HPDE6-E6E7 (cell line): ENCODE results near the gene PDPK1.
"Not testable (repeated sequence)": the region's sequence is repeated elsewhere in the genome, so short reads cannot be mapped to it uniquely, and the experiment has no call there.

Experiments used
- DNase-seq: peaks from one replicate; pipeline ENCODE4 v3.0.0; 2011; ENCODE audit warnings: missing footprints; ENCODE audit errors: extremely low spot score

The PDPK1 gene

DNA sequence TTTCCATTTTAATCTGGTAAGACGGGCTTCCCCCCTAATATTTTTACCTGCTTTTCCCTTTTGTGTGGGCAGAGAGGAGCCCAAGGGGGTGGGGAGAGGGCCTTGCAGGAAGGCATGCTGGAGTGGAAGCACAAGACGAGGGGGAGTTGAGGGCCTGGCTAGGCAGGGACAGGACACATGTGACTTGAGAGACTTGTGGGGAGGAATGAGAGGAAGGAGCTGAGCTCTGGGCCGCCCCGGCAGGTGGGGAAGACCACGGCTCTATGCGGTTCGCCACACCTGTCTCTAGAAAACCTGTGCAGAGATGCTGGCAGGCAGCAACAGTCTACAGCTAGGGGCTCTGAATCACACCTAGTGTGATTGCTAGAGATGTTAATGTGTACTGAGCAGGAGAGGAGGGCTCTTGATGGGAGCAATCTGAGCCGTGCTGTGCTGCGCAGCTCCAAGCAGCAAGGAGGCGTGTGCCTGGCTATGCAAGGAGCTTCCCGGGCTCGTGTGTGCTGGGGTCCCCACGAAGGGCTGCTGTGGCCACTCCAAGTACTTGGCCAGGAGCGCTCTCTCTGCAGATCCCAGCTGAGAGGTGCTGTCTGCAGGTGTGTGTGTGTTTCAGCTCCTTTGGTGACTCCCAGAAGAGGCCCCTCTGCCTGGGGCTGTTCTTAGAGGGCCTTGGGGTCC lies 50.2 kb downstream of the PDPK1 start:
- no peak for DNase-seq

DNA sequence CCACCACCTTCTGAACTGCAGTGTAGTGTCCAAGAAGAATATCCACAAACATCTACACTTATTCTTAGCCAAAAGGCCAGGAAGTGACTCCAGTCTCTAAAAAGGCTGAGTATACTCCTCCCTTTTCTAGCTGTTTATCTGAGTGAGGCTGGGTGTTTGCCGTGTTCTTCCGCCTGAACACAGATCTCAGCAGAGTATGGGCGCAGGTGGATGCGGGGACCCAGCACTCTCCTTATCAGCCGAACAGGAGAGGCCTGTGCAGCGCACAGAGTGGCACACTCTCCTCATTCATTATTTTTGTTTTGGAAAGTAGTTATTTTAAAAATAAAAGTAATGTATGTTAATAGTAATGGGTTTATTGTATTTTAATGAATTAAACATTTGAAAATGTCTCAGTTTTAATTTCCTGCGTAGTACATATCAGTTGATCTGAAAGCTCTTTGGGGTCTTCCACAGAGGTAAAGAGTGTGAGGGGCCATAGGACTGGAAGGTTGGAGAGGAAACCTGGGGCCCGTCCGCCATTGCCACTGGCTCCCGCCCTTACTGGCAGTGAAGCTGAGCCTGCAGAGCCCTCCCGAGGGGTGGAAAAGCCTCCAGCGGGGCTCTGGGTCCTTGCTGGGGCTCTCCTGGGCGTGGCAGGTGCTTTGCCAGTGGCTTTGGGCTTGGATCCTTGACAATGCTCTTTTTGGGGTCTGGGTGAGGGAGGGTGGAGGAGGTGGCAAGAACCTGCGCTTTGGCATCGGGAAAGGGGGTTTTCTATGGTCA lies 53.8 kb downstream of the PDPK1 start:
- DNase-seq, result no peak

DNA sequence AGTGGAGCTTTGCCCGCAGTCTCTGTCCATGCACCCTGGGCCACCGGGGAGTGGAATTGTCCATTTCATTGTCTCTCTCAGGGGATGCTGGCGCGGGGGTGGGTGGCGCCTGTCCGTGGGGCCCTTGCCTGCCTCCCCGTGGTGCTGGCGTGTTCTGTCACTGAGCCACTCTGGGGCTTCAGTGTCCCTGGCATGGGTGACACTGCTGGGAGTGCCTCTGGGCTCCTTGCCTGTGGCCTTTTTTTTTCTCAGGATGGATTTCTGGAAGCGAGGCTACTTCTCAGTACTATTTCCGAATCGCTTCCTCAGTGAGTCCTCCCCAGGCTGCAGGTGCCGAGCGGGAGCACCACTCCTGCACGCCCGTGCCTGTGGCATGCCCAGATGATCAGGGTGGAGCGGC lies 55.0 kb downstream of the PDPK1 start:
- DNase-seq, result no peak

DNA sequence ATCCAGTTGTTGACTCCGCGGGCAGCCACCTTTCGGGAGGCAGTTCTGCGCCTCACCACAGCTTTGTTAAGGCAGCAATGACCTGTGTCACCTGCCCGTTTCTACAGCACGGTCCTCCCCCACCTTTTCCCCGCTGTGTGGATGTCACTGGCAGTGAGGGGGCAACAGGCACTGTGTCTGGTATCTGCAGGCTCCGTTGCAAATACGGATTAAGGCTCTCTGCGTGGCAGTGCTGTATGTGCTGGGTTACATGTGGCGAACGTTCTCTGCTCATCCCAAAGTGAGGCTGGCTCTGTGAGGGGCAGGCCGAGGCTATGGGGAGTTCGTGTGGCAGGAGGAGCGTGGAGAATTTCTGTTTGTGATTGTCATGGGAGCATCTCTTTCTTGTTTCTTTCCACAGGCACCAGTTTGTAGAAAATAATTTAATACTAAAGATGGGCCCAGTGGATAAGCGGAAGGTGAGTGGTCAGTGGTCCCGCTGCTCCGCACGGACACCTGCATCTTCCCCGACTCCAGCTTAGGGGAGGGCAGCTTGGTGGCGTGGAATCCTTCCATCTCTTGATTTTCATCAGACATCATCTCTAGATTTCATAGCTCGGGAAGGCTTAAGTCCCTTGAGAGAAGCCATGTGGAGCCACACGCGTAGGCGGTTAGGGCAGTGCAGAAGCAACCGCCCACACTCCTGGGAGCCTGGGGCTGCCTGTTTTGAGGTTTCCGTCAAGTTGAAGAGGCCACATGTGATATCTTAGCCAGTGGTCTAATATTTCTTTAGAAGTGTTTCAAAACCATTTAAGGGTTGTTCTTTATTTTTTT lies 57.8 kb downstream of the PDPK1 start:
- DNase-seq, result no peak

DNA sequence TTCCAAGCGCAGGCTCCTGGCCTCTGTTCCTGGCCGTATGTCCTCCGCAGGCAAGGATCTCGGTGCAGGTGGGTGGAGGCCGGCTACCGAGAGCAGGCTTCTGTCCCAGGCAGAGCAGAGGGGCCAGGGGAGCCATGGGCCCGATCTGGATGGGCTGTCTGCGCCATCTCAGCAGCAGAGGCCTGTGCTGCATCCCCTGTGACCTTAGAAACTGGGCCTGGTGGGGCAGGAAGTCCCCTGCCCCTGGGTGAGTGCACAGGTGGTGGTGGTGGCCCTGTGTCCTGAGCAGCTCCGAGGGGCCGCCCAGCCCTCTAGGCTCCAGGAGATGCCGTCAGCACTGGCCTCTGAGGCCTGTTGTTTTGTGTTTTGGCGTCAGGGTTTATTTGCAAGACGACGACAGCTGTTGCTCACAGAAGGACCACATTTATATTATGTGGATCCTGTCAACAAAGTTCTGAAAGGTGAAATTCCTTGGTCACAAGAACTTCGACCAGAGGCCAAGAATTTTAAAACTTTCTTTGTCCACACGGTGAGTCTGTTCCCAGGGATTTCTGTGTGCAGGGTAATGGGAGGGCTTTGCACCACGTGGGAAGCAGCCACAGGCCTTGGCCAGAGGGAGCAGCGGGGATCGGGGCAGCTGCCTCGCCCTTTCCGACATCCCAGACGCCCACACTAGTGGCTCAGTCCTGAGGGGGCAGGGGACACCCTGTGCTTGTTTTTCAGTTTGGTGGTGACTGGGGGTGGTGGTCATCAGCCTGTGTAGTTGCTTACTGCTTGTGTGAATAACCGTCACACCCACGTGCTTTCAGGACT lies 59.1 kb downstream of the PDPK1 start:
- DNase-seq, result no peak

DNA sequence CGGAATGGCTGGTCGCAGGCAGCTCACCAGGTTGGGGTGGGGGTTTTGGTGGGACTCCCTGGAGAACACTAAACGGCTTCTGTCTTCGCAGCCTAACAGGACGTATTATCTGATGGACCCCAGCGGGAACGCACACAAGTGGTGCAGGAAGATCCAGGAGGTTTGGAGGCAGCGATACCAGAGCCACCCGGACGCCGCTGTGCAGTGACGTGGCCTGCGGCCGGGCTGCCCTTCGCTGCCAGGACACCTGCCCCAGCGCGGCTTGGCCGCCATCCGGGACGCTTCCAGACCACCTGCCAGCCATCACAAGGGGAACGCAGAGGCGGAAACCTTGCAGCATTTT lies 59.7 kb downstream of the PDPK1 start:
- DNase-seq, result no peak

DNA sequence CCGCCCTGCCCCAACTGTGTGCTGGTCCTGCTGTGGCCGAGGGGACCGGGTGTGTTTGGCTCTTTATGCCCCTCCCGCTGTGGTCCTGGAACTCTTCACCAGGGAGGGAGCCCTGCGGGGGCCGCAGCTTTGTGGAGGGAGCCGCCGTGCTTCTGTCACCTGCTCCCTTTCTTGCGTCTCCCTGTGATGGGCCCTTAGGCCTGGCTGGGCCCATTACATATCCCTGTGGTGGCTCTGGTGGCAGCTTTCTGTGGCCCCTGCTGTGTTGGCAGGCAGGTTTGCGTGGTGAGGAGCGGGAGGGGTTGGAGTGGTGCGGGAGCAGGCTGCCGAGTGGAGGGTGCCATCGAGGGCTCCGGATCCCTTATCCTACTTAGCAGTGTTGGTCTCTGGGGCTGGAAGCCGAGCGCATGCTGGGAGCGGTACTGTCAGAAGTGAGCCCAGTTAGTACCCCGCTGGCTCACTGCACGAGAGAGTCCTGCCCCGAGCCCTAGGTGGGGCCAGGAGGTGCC lies 60.4 kb downstream of the PDPK1 start:
- DNase-seq, result no peak

DNA sequence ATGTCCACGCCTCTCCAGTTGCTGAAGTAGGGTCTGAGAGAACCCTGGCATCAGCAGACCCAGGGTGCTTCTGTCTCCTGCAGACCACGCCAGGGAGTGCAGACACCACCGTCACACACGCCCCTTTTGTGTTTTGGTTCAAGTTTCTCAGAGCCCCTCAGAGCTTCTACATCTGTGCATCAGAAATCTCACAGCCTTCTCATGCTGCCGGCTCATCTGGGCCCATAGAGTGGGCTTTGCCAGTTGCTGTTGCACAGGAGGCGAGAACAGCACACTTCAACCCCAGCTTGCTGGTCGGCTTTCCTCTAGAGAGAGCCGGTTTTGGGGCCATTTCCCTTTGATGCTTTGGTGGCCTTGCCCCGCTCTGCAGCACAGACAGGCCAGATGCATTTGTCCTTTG lies 60.9 kb downstream of the PDPK1 start:
- no peak for DNase-seq

DNA sequence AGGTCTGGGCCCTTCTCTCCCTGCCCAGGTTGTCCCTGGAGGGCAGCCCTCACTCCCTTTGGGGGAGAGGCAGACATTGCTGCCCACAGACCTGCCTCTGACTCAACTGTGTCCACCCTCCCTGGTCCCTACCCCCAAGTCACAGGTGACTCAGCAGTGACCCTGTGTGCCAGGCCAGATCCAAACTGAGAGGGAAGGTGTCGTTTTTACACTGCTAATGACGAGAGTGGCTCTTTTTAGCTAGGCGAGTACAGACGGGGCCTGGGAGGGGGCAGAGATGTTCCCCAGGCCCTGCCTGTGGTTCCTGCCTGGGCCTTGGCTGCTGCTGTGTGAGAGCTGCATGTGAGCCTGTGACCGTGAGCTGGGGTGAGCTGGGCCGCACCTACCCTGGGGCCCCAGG lies 61.3 kb downstream of the PDPK1 start:
- DNase-seq, result not testable (repeated sequence)

DNA sequence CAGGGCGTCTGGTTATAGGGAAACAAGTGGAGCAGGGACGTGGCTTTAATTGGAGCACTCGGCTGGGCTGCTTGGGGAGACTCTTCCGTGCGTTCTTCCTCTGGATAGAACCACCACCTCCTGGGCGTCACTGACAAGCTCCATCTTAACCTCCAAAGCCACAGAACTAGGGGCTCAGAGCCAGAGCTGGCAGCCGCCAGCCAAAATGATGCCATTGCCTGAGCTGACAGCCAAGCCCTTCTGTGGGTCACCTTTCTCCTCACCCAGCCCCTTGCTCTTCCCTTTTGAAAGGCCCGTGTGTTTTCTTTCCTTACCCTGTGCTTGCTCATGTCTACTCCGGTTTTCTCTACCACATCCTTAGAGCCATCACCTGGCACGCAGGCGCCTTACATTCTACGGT lies 62.0 kb downstream of the PDPK1 start:
- not testable (repeated sequence) for DNase-seq

DNA sequence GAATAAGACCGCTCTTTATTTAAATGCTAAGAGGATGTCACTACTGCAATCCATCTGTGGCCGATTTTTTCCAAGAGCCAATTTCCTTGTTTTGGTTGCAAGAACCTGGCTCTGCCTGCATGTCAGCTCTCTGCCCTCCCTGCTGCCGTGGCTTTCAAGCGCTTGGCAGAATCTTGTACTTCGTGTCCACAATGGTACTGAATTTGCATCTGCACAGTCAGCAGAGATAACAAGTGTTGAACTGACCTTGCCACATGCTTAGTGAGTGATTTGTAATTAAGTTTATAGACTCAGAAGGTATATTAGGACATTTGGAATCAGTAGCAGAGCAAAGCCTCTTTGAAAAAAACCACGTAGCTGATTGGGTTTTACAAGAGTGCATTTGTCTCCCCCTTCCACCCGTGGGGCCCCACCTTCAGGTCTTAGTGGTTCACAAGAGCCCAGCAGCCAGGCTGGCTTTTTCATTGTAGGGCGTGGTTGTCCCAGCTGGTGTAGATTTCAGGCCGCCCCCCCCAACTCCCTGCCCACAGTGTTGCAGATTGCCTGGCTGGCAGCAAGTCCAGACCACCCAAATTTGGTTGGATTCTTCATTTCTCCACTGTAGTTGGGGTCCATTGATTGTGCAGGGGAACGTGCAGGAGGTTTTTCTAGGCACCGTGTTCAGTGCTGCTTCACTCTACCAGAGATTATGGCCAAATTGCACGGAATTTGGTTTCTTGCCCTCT lies 63.6 kb downstream of the PDPK1 start:
- not testable (repeated sequence) for DNase-seq

DNA sequence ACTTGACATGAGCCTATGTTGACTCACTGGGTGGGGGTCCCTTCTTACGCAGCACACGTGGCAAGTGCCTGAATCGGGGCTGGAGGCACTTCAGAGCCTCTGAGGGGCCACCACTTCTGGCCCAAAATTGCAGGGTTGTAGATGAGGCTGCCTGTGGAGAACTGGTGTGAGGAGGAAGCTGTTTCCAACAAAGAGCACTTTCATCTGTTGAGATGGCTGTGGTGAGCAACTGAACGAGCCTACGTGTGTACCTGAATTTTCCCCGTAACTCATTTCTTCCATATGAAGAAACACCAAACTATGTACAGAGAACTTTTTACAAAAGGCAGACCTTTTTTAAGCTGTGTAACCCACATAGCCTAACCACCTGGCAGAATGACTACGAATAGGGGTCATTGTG lies 64.4 kb downstream of the PDPK1 start:
- DNase-seq, result not testable (repeated sequence)

DNA sequence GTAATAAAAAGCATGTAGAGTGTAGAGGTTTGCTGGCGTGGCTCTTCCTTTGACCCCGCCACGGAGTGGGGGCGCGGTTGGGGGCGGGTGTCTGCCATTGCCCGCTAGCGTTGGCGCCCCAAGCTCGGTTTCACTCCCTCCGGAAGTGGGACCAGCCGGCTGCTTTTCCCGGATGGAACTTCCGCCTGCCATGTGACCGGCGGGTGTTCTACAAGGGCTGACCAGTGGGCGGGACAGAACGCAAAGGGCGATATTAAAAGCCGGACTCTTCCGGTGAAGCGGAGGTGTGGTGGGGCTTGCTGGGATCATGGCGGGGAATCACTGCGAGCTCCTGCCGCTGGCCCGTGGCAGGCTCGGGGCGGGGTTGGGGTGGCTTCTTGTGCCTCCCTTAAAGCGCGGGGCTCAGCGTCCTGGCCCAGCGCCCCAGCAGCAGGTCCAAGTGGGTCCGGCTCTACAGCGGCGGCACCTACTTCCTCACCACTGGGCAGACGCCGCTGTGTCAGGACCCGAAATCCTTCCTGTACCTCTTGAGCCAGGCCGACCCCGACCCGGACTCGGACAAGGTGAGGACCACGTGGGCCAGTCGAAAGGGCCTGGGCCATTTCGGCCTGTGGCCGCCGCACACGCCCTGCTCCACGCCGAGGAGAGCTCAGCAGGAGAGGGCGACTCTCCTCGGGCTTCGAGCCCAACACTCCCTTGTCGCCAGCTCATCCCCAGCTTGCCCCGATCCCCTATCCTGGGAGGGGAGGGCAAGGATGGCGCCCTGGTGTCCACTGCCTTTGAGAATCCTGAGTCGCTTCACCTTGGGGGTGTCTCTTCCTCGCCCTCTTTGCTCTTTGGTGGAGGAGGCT lies 65.6 kb downstream of the PDPK1 start:
- peak; percentile 98 for DNase-seq

DNA sequence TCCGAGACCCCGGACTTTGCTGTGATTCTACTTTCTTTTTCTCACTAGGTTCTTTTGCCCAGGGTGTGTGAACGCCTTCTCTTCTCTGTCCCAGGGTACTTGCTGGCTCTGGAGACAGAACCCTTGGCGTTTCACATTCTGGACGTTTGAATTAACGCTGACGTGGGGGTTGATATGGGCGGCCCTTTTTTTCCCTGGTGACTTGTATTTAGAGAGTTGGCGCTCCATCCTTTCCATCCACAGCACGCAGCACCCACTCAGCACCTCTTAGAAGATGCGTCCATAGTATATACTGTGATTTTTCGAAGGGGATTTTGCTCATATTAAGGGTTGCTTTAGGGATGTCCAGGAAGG lies 66.2 kb downstream of the PDPK1 start:
- DNase-seq, result not testable (repeated sequence)

DNA sequence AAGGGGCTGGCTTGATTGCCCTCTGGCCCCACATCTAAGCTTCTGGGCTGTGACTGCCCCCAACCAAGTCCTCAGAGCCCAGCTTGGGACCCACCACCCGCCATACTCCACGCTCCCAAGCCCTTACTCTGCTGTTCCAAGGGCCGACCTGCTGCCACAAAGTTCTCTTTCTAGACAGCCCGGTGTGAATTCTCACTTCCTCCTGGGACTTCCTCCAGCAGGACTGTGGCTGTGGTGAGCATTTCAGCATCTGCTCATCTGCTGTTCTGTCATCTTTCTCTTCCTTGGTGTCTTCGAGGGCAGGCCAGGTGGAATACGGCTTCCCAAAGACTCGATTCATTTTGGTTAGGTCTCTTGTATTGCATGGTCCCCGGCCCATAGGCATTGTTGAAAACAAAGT lies 69.0 kb downstream of the PDPK1 start:
- not testable (repeated sequence) for DNase-seq

DNA sequence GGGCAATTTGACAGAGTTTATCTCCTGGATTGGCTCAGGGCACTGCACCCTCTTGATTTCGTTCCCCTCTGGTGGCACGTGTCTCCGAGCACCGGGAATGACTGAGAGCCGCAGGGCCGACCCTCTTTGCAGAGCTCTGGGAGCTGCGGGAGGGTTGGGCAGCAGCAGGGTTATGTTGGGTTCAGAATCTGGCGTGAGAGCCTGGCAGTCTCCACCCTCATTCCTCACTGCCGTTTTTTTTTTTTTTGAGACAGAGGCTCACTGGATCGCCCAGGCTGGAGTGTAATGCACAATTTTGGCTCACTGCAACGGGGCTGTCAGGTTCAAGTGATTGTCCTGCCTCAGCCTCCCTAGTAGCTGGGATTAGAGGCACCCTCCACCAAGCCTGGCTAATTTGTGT lies 71.5 kb downstream of the PDPK1 start:
- DNase-seq, result not testable (repeated sequence)

DNA sequence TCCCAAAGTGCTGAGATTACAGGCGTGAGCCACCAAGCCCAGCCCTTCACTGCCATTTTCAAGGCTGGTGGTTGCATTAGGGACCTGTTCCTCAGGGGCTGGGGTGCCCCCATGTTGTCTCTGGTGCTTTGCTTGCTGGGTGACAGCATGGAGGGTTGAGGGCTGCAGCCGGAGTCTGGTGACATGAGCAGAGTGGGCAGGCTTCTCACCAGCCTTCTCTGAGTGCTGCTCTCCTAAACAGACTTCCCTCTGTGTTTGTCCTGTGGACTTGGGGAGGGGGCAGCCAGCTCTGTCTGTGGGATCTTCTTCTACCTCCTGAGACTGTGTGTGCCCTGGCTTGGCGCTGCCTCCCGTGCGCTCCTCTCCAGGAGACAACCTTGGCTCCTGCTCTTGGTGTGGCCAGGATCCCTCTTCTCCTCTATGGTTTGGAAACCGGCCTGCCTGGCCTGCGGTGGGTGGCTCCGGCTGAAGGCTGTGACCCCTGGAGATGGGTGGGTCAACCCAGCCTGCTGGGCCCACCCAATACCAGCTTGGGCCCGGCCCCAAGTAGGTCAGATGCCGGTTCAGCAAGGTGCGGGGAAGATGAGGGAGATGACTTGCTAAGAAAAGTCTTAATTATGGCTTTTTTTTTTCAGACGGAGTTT lies 72.1 kb downstream of the PDPK1 start:
- no peak for DNase-seq

DNA sequence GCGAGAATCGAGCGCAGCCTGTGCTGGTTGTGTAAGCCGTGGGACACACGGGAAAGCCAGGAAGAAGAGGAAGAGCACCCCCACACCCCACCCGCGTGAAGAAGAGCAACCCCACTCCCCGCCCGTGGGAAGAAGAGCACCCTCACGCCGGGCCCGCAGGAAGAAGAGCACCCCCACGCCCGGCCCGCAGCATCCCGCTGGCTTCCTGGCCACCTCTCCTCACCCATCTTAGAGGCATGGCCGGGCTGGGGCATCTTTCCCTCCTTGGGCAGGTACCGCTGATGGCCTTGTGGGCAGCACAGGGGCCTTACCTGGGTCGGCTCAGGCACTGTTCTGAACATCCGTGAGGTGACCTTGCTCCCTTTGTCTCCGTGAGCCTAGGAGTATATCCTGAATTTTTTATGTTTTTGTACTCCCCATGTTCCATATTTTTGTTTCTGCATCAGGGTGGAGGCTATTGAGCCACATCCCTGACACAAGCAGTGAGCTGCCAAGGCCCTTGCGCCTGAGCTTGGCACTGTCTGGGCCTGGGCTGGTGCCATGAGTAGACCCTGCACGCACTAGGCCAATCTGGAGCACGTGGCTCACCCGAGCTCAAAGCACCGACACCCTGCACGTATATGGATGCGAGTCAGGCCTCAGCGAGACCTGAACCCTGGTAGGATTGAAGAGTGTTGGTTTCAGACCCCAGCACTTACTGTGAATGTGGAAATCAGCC lies 73.1 kb downstream of the PDPK1 start:
- DNase-seq, result no peak

DNA sequence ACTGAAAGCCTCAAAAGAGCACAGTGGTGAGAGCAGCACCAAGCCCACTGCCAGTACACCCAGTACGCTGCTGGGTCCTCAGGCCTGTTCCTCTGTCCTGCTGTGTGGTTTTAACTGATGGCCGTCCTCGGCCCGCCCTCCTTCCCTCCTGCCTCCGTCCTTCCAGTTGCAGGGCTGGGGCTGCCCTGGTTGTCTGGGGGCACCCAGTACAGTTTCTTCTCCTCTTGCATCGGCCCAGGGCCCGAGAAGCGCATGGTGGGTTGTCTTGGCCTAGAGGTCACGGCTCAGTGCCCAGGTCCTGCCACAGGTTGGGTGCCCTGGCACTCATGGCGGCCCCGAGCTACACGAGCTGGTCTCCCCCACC lies 73.7 kb downstream of the PDPK1 start:
- no peak for DNase-seq
